Esophagus squamous epithelium (tissue), 5 donors: ENCODE measurements around the gene POLDIP3. TPM values are rescaled to one million over a fixed set of nuclear protein-coding genes. Genes with fewer than 3 reads are reported as not detected.
"Not testable (repeated sequence)": the region's sequence is repeated elsewhere in the genome, so short reads cannot be mapped to it uniquely, and the experiment has no call there.

ENCODE experiments used
- DNase-seq: peaks from one replicate; lab custom pipeline; 2025; lab: John Stamatoyannopoulos, UW
- H3K27ac ChIP-seq, 4 donors: fragments of 200-600 bp; sonication (generic); one replicate each; pipeline ENCODE4 v1.5.1; 2016 to 2019; ENCODE audit warnings: mild to moderate bottlenecking in 1 of 4
- H3K27me3 ChIP-seq, 4 donors: fragments of 200-600 bp; sonication (generic); 1 replicate in 3 of 4; 2 replicates in 1 of 4; pipeline versions ENCODE4 v1.5.1 to v1.6.0; 2017 to 2021; ENCODE audit warnings: antibody characterized with exemption in 1 of 4
- H3K36me3 ChIP-seq, 3 donors: fragments of 200-600 bp; sonication (generic); one replicate each; pipeline ENCODE4 v1.5.1; 2016 to 2019
- H3K4me1 ChIP-seq, 3 donors: fragments of 200-600 bp; sonication (generic); one replicate each; pipeline ENCODE4 v1.5.1; 2017 to 2019
- H3K4me3 ChIP-seq, 4 donors: fragments of 200-600 bp; sonication (generic); 1 replicate in 3 of 4; 2 replicates in 1 of 4; pipeline ENCODE4 v1.5.1; 2016 to 2019; ENCODE audit warnings: mild to moderate bottlenecking in 2 of 4, moderate library complexity in 1 of 4
- H3K9me3 ChIP-seq, 3 donors: fragments of 200-600 bp; sonication (generic); one replicate each; pipeline ENCODE4 v1.5.1; 2016 to 2019
- POLR2A ChIP-seq, 4 donors: fragments of 450-650 bp; IDR thresholded peaks; one replicate each; pipeline ENCODE4 v1.6.1; 2017; ENCODE audit warnings: antibody characterized with exemption in 4 of 4, mild to moderate bottlenecking in 4 of 4, moderate library complexity in 3 of 4
- WGBS, 2 donors: methylation state at CpG; one replicate each; pipeline ENCODE4 v1.1.5; 2018; 5-methylcytosine and 5-hydroxymethylcytosine counted together
- intact Hi-C: fragments of 100-400 bp; cut with DNase I; formaldehyde crosslinking; loops from one replicate; pipeline ENCODE4 v1.15.0; 2022
- total RNA-seq, 4 donors: library from RNA; depleted of rRNA; stranded (reverse); fragments of >200 nt; gene quantifications; one replicate each; pipeline ENCODE4 v1.1.0, GENCODE V29; 2016
- TF ChIP-seq, protein P1 (sequence below), 6 experiments: fragments of 450-650 bp in 4 of 6; fragments of 200-600 bp in 2 of 6; sonication (generic) in 2 of 6; IDR thresholded peaks; one replicate each; pipeline ENCODE4 v1.5.1; 2016 to 2019; ENCODE audit warnings: antibody characterized with exemption in 6 of 6, mild to moderate bottlenecking in 4 of 6, moderate library complexity in 4 of 6
- donor health status: DM: yes; HTN: yes; CAD: no.

POLDIP3 gene
- total RNA-seq, 4 donors from 2014 or later = 23.3 to 33.0 (median 28.0) TPM

GRCh38 chr22:42581762-42582716 lies 32.6 kb downstream of the POLDIP3 start:
- 24 to 36% methylated on average over 9 to 13 of the region's 64 CpGs for WGBS, 2 donors
- peaks cover 7 to 19% (median 8%) of the 10 kb centered on the region in 3 donors for H3K4me1 ChIP-seq
- no peaks in the 10 kb centered on the region for H3K9me3 ChIP-seq
- TF ChIP-seq, protein P1, sequence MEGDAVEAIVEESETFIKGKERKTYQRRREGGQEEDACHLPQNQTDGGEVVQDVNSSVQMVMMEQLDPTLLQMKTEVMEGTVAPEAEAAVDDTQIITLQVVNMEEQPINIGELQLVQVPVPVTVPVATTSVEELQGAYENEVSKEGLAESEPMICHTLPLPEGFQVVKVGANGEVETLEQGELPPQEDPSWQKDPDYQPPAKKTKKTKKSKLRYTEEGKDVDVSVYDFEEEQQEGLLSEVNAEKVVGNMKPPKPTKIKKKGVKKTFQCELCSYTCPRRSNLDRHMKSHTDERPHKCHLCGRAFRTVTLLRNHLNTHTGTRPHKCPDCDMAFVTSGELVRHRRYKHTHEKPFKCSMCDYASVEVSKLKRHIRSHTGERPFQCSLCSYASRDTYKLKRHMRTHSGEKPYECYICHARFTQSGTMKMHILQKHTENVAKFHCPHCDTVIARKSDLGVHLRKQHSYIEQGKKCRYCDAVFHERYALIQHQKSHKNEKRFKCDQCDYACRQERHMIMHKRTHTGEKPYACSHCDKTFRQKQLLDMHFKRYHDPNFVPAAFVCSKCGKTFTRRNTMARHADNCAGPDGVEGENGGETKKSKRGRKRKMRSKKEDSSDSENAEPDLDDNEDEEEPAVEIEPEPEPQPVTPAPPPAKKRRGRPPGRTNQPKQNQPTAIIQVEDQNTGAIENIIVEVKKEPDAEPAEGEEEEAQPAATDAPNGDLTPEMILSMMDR (IDR thresholded peaks at IDR 0.05) = no peak
- peak in 2 of 4 donors; percentile 27 to 53 for TF ChIP-seq POLR2A (IDR thresholded peaks at IDR 0.05)
- H3K36me3 ChIP-seq = peaks cover 15 to 78% (median 30%) of the 10 kb centered on the region in 3 donors
- no peak for DNase-seq
- H3K27ac ChIP-seq = peak overlapping the region; percentile 70 to 86 (median 82)
- intact Hi-C loops = no loop called here
- no peaks in the 10 kb centered on the region for H3K27me3 ChIP-seq
- peak overlapping the region; percentile 76 to 95 (median 82) for H3K4me3 ChIP-seq

GRCh38 chr22:42581194-42581761 lies 33.4 kb downstream of the POLDIP3 start:
- not testable (repeated sequence) for DNase-seq

DNA sequence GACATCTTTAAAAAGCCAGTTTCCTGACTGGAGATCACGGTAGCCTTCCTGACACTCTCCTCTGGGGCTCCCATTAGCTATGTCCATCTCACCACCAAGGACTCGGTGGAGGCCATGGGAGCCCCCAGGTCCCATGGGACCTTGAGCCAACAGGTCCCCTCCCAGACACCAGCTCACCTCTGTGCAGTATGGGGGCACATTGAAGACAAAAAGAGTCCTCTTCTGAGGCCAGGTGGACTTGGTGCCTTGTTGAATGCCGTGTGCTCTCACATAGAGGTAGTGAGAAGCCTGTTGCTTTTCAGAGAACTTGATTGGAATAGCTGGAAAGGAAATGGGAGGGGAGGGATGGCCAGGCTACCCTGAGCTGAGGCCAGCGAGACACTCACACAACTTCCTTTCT lies 34.6 kb downstream of the POLDIP3 start:
- intact Hi-C loops, DNase-seq, H3K4me3 ChIP-seq, H3K27ac ChIP-seq, H3K9me3 ChIP-seq, H3K27me3 ChIP-seq: not testable (repeated sequence)
- Histone ChIP-seq H3K4me1 (peaks cover 7 to 19% (median 8%) of the 10 kb centered on the region in 3 donors), H3K36me3 (peaks cover 7 to 74% (median 16%) of the 10 kb centered on the region in 3 donors)
- 70 to 92% methylated on average over 2 of the region's 4 CpGs for WGBS, 2 donors

More at GRCh38 chr22:42581194-42581761, 33.4 kb downstream of the POLDIP3 start:
- peaks cover 15 to 78% (median 26%) of the 10 kb centered on the region in 3 donors for H3K36me3 ChIP-seq
- H3K9me3 ChIP-seq, H3K27me3 ChIP-seq, intact Hi-C loops: not testable (repeated sequence)
- 0% methylated on average over 7 to 9 of the region's 22 CpGs for WGBS, 2 donors
- peak overlapping the region; percentile 70 to 86 (median 82) for H3K27ac ChIP-seq
- H3K4me3 ChIP-seq = peak overlapping the region; percentile 76 to 95 (median 82)
- peaks cover 7 to 19% (median 8%) of the 10 kb centered on the region in 3 donors for H3K4me1 ChIP-seq

DNA sequence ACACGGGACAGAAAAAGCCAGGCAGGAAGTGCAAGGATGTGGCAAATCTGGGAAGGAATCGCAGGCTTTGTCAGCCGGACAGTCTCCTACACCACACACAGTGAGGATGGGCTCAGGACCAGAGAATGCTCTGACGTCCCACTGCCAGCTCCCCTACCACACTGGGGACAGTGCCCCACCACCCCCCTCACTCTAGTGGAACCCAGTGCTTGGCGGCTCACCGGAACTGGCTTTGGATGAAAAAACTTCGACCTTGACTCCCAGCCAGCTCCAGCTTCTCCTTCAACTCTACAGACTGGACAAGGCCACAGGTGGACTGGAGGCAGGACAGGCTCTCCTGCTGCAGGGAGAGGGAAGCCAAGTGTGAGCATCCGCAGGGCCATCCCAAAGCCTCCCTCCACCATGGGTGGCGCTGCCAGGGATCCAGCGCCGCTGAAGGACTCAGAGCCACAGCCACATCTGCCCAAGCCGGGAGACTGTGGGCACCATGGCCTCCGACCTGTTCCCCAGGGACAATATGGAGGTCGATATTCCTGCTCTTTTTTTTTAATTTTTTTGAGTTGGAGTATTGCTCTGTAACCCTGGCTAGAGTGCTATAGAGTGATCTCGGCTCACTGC lies 37.0 kb downstream of the POLDIP3 start:
- TF ChIP-seq POLR2A (IDR thresholded peaks at IDR 0.05) = no peak
- TF ChIP-seq, protein P1 (IDR thresholded peaks at IDR 0.05) = no peak
- no peak for DNase-seq
- Histone ChIP-seq H3K27me3 (no peaks in the 10 kb centered on the region), H3K27ac (no peak overlapping the region), H3K4me3 (no peak overlapping the region), H3K4me1 (peaks cover 7 to 19% (median 8%) of the 10 kb centered on the region in 3 donors), H3K9me3 (no peaks in the 10 kb centered on the region), H3K36me3 (peaks cover 5 to 73% (median 8%) of the 10 kb centered on the region in 3 donors)
- WGBS, 2 donors = 88 to 95% methylated on average over 5 to 11 of the region's 15 CpGs
- intact Hi-C loops = no loop called here

GRCh38 chr22:42577141-42577540 lies 37.5 kb downstream of the POLDIP3 start:
- 100% methylated on average over 1 of the region's 9 CpGs; no CpG with 5 or more reads in 1 of the 2 donors for WGBS, 2 donors
- peaks cover 5 to 75% (median 8%) of the 10 kb centered on the region in 3 donors for H3K36me3 ChIP-seq

DNA sequence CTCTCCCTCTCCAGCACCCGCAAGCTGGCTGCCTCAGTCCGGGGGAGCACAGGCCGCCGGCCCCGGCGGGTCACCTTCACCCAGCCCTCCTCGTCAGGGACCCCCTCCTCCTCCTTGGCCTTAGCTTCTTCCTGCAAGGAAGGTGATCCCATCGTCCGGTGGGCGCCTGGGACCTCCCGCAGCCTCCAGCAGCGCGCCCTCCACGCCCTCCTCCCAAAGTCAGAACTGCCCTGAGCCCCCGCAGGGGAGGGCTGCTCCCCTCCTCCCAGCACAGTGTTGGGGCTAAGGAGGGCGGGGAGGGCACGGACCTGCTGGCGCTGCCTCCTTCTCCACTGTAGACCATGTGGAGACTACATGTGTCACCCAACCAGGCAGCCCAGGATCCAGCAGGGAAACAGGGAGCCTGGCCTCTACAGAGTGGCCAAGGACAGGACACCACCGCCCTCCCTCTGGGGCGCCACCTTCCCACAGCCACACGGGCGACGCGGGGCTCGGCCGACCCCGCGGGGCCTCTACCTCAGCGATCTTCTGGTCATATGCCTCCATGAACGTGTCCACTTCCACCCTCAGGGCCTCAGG lies 38.6 kb downstream of the POLDIP3 start:
- H3K36me3 ChIP-seq = peaks cover 5 to 85% (median 8%) of the 10 kb centered on the region in 3 donors
- DNase-seq = not testable (repeated sequence)

More at GRCh38 chr22:42577141-42577540, 37.5 kb downstream of the POLDIP3 start:
- intact Hi-C loops, H3K4me3 ChIP-seq, H3K9me3 ChIP-seq, H3K27ac ChIP-seq, DNase-seq, H3K27me3 ChIP-seq: not testable (repeated sequence)
- H3K4me1 ChIP-seq = peaks cover 5 to 14% (median 6%) of the 10 kb centered on the region in 3 donors

DNA sequence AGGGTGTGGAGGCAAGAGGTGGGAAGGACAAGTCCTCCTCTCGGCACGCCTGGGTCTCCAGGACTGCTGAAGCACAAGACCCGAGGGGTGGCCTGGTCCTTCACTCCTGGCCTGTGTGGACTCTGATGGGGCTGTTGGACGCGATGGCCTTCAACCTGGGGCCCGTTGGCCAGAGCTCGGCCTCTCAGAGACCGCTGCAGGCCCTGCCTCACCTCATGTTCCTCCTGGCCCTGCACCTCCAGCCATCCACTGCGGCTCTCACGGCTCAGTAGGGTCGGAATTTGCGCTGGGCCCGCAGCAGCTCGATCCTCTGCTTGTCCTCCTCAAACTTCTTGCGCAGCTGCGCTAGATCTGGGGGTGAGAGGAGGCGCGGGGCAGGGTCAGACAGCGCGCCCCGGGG lies 40.2 kb downstream of the POLDIP3 start:
- H3K27me3 ChIP-seq, intact Hi-C loops, H3K4me3 ChIP-seq, H3K9me3 ChIP-seq, H3K27ac ChIP-seq, H3K4me1 ChIP-seq, DNase-seq: not testable (repeated sequence)
- WGBS, 2 donors = 91% methylated on average over 5 of the region's 21 CpGs; no CpG with 5 or more reads in 1 of the 2 donors
- H3K36me3 ChIP-seq = peaks cover 5 to 94% (median 8%) of the 10 kb centered on the region in 3 donors

More for the DNA sequence above, 38.6 kb downstream of the POLDIP3 start:
- H3K4me1 ChIP-seq, H3K27ac ChIP-seq, H3K9me3 ChIP-seq, H3K4me3 ChIP-seq, intact Hi-C loops, H3K27me3 ChIP-seq: not testable (repeated sequence)
- WGBS, 2 donors = 69% methylated on average over 3 of the region's 30 CpGs; no CpG with 5 or more reads in 1 of the 2 donors

DNA sequence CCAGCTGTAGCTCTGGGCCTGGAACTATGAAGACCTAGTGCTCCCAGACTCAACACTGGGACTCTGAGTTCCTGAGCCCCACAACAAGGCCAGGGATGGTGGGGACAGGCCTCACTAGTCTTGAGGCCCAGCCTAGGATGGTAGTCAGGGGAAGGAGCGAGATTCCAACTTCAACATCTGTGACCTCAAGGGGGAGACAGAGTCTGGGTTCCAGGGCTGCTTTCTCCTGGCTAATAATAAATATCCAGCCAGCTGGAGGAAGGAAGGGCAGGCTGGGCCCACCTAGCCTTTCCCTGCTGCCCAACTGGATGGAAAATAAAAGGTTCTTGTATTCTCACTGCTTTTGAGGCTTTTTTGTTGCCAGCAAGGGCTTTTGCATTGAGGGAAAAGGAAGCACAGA lies 40.6 kb downstream of the POLDIP3 start:
- intact Hi-C loops, DNase-seq, H3K4me1 ChIP-seq, H3K9me3 ChIP-seq, H3K27me3 ChIP-seq, H3K4me3 ChIP-seq, H3K27ac ChIP-seq: not testable (repeated sequence)
- WGBS, 2 donors = 100% methylated on average over 1 of the region's 1 CpG; no CpG with 5 or more reads in 1 of the 2 donors
- peaks cover 5 to 90% (median 8%) of the 10 kb centered on the region in 3 donors for H3K36me3 ChIP-seq

DNA sequence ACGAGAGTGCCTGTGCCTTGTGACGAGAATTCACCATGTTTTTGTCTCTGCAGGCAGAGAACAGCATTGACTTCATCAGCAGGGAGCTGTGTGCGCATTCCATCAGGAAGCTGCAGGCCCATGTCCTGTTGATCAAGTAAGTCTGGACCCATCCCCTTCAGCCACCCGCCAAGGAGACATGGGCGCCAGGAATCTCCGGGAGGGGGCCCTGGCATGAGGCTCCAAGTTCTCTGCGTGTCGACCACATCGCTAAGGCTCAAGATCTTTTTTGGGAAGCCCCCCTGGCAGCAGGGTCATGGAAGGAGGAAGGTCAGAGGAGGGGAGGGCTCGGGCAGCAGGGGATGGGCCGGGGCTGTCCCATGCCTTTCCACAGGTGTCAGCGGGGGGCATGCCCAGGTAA lies 43.6 kb downstream of the POLDIP3 start:
- H3K36me3 ChIP-seq = peaks cover 0 to 63% (median 5%) of the 10 kb centered on the region in 3 donors
- H3K4me3 ChIP-seq, H3K4me1 ChIP-seq, H3K27me3 ChIP-seq, H3K27ac ChIP-seq, H3K9me3 ChIP-seq, DNase-seq, intact Hi-C loops: not testable (repeated sequence)
- no CpG with 5 or more reads among the region's 12 CpGs for WGBS, 2 donors
